ENCODE results near the gene HSPB1. TPM values are rescaled to one million over a fixed set of nuclear protein-coding genes. Genes with fewer than 3 reads are reported as not detected.

The HSPB1 gene
- total RNA-seq = 77.7 and 130 TPM in 2 replicates

DNA sequence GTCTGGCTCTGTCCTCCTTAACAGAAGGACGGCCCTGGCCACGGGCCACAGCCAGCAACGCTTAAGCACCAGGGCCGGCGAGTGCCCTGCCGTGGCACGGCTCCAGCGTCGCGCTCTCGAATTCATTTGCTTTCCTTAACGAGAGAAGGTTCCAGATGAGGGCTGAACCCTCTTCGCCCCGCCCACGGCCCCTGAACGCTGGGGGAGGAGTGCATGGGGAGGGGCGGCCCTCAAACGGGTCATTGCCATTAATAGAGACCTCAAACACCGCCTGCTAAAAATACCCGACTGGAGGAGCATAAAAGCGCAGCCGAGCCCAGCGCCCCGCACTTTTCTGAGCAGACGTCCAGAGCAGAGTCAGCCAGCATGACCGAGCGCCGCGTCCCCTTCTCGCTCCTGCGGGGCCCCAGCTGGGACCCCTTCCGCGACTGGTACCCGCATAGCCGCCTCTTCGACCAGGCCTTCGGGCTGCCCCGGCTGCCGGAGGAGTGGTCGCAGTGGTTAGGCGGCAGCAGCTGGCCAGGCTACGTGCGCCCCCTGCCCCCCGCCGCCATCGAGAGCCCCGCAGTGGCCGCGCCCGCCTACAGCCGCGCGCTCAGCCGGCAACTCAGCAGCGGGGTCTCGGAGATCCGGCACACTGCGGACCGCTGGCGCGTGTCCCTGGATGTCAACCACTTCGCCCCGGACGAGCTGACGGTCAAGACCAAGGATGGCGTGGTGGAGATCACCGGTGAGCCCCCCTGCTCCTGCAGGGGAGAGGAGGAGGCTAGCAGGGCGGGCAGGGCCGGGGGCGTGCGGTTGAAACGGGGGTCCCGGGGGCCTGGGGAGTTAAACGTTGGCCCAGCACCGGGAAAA, at the start of gene HSPB1:
Gene HSPB1, plus strand, starts transcription at position 327 of the 855 bp plus-strand sequence. Its CDS starts 40 bp downstream, at position 367.
- H3K4me3 ChIP-seq (ENCODE audit: low read depth, low read length) = peak within 1 kb of the TSS; percentile 96
- peak; percentile 91 for DNase-seq (ENCODE audit: low read depth)

DNA sequence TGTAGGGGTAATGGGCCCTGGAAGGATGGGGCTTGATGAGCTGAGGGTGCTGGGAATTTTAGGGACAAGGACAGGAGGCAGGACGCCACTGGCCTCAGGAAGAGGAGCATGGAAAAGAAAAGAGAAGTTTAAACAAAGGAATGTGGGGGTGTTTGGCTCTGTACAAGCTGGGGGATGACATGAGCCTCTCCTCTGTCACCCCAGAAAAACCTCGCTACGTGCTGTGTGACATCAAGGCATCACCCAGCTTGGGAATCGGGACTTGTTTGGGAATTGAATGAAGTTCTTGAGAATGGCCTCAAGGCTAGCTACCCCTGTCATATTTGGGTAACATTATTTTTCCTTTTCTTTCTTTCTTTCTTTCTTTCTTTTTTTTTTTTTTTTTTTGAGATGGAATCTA, 47.7 kb upstream of the HSPB1 start:
- H3K4me3 ChIP-seq (ENCODE audit: low read depth, low read length) = no peak overlapping the region
- no peak for DNase-seq (ENCODE audit: low read depth)
- TF ChIP-seq, protein P1, sequence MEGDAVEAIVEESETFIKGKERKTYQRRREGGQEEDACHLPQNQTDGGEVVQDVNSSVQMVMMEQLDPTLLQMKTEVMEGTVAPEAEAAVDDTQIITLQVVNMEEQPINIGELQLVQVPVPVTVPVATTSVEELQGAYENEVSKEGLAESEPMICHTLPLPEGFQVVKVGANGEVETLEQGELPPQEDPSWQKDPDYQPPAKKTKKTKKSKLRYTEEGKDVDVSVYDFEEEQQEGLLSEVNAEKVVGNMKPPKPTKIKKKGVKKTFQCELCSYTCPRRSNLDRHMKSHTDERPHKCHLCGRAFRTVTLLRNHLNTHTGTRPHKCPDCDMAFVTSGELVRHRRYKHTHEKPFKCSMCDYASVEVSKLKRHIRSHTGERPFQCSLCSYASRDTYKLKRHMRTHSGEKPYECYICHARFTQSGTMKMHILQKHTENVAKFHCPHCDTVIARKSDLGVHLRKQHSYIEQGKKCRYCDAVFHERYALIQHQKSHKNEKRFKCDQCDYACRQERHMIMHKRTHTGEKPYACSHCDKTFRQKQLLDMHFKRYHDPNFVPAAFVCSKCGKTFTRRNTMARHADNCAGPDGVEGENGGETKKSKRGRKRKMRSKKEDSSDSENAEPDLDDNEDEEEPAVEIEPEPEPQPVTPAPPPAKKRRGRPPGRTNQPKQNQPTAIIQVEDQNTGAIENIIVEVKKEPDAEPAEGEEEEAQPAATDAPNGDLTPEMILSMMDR (IDR thresholded peaks at IDR 0.05; ENCODE audit: insufficient read depth, low read depth, low read length) = no peak

More for the DNA sequence above, at the start of gene HSPB1:
- TF ChIP-seq, protein P1 (IDR thresholded peaks at IDR 0.05; ENCODE audit: insufficient read depth, low read depth, low read length) = no peak

DNA sequence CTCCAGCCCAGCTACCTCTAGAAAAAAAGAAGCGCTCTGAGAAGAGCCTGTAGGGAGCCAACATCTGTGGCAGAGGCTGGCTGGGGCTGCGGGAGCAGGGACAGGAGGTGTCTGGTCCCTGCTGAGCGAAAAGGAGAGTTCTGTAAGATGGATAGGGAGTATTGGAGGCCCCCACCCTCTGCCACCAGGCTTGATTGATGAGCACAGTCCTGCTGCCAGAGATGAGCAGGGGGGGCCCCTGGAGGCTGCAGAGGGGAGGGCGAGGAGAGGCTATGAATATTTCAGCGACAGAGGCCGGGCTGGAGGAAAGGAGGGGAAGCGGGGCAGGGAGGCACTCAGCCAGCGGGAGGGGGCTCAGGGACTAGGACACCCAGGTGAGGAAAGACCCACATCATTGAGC, 44.5 kb upstream of the HSPB1 start:
- TF ChIP-seq, protein P1 (IDR thresholded peaks at IDR 0.05; ENCODE audit: insufficient read depth, low read depth, low read length) = no peak
- DNase-seq (ENCODE audit: low read depth) = no peak
- no peak overlapping the region for H3K4me3 ChIP-seq (ENCODE audit: low read depth, low read length)

DNA sequence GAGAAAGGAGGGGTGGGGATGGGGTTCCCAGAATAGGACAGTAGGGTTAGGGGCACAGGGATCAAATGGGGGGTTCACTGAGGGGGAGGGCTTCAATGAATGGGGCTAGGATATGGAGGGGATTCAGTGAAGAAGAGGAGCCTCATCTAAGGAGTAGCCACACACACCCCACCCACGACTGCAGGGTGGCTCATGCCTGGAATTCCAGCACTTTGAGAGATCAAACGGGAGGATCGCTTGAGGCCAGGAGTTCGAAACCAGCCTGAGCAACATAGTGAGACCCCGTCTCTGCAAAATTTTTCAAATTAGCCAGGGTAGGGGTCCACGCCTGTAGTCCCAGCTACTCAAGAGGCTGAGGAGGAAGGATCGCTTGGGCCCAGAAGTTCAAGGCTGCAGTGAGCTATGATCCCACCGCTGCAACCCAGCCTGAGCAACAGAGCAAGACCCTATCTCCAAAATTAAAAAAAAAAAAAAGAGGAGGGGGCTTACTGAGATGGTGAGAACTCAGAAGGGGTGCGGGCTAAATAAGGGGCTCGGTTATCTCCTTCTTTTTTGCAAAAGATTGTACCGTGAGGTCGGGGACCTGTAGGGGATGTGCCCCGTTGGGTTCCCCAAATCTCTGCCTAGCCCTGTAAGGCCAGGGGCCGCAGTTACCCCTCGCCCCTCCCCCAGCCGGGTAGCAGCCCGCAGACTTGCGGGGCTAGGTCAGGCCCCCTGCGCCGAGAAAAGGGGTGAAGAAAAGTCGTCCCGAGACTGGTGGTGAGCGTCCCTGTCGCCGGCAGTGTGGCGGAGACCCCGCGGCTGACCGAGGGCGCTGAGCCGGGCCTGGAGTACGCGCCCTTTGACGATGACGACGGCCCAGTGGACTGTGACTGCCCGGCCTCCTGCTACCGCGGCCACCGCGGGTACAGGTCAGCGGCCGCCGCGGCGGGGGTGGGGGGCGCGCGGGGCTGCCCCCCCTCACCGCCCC, 43.1 kb upstream of the HSPB1 start:
- TF ChIP-seq, protein P1 (IDR thresholded peaks at IDR 0.05; ENCODE audit: insufficient read depth, low read depth, low read length) = no peak
- DNase-seq (ENCODE audit: low read depth) = no peak
- H3K4me3 ChIP-seq (ENCODE audit: low read depth, low read length) = no peak overlapping the region

DNA sequence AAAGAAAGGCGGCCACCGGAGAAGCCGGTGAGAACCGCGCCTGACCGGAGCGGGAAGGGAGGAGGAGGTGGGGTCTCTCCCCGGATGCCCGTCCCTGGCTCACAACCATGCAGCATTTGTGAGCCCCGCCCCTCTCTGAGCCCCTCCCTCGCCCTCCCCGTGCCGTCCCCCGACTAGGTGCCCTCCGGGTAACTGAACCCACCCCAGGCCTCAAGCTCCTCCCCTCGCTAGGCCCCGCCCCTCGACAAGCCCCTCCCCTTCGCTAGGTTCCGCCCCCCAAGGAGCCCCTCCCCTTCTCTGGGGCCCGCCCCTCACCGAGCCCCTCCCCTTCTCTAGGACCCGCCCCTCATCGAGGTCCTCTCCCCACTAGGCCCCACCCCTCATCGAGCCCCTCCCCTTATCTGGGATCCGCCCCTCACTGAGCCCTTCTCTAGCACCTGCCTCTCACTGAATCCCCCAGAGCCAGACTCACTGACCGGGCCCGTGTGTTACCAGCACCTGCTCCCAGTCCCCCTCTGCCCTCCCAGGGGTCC, 42.2 kb upstream of the HSPB1 start:
- TF ChIP-seq, protein P1 (IDR thresholded peaks at IDR 0.05; ENCODE audit: insufficient read depth, low read depth, low read length) = no peak
- H3K4me3 ChIP-seq (ENCODE audit: low read depth, low read length) = peak overlapping the region; percentile 9
- peak; percentile 11 for DNase-seq (ENCODE audit: low read depth)

DNA sequence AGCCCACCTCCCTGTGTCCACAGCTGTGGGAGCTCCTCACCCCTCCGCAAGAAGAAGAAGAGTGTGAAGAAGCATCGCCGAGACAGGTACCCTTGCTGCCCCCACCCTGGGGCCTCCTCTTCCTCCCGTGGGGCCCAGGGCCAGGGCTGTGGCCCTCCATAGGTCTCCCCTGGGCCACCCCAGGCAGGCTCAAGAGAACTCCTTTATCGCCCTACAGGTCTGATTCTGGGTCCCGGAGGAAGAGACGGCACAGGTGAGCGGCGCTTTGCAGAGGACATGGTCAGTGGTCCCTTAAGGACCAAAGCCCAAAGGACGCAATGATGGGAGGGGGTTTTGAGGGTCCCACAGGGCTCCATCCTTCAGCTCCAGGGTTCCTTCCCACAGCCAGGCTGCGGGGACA, 41.1 kb upstream of the HSPB1 start:
- no peak overlapping the region for H3K4me3 ChIP-seq (ENCODE audit: low read depth, low read length)
- no peak for DNase-seq (ENCODE audit: low read depth)
- TF ChIP-seq, protein P1 (IDR thresholded peaks at IDR 0.05; ENCODE audit: insufficient read depth, low read depth, low read length) = no peak

All from fibroblast of villous mesenchyme (primary cell).